Measurements from ENCODE around the gene FGD5.
"Not testable (repeated sequence)": the region's sequence is repeated elsewhere in the genome, so short reads cannot be mapped to it uniquely, and the experiment has no call there.

Gene FGD5

GRCh38 chr3:14806641-14807263 is 12.0 kb upstream of the FGD5 start:
- no peak overlapping the region for H3K4me3 ChIP-seq (ENCODE audit: low read length)
- no peaks in the 10 kb centered on the region for H3K9me2 ChIP-seq (replicated peaks; ENCODE audit: insufficient read depth, low read length)
- no peak overlapping the region for H2AFZ ChIP-seq (ENCODE audit: low read length)
- no peak for DNase-seq
- no peaks in the 10 kb centered on the region for H3K9me3 ChIP-seq (replicated peaks; ENCODE audit: insufficient read depth, low read length)
- no peak overlapping the region for H3K27ac ChIP-seq (ENCODE audit: low read length)
- peaks cover 39% of the 10 kb centered on the region for H3K27me3 ChIP-seq (replicated peaks; ENCODE audit: insufficient read depth, low read length)
- H3K36me3 ChIP-seq (replicated peaks; ENCODE audit: insufficient read depth, low read length): no peaks in the 10 kb centered on the region
- H3K79me2 ChIP-seq (ENCODE audit: low read length): no peaks in the 10 kb centered on the region
- no peaks in the 10 kb centered on the region for H3F3A ChIP-seq (ENCODE audit: insufficient read depth, low read length)
- H3K9ac ChIP-seq (ENCODE audit: low read length): no peak overlapping the region
- H4K20me1 ChIP-seq (ENCODE audit: insufficient read depth, low read length): no peaks in the 10 kb centered on the region
- no peak overlapping the region for H3K4me2 ChIP-seq (ENCODE audit: low read depth, low read length)
- TF ChIP-seq EZH2 (optimal IDR thresholded peaks at IDR 0.05; ENCODE audit: low read depth, low read length) (no peak), CTCF (IDR thresholded peaks at IDR 0.05; ENCODE audit: low read length) (no peak), EZH2phosphoT487 (IDR thresholded peaks at IDR 0.05; ENCODE audit: low read length) (no peak)
- no peaks in the 10 kb centered on the region for H3K4me1 ChIP-seq (ENCODE audit: low read length)

DNA sequence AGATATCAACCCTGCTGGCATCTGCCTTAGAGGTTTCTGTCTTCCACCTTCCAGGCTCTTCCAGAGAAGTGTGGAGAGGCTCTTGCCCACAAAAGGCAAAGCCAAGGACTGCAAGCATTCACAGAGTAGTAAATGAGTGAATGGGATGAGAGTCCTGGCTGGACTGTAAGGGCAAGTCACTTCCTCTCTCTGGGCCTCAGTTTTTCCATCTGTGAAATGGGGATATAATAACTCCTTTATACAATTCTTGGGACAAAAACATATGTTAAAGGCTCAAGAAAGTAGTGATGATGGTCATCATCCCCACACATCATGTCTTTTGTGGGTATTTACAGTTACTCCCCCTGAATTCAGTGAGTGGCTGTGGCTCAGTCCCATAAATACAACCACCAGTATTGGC is 10.7 kb upstream of the FGD5 start:
- Histone ChIP-seq H3K9me2 (replicated peaks; ENCODE audit: insufficient read depth, low read length) (no peaks in the 10 kb centered on the region), H3K4me1 (ENCODE audit: low read length) (no peaks in the 10 kb centered on the region), H3K4me2 (ENCODE audit: low read depth, low read length) (no peak overlapping the region), H3K27ac (ENCODE audit: low read length) (no peak overlapping the region), H3K36me3 (replicated peaks; ENCODE audit: insufficient read depth, low read length) (no peaks in the 10 kb centered on the region), H3K4me3 (ENCODE audit: low read length) (no peak overlapping the region), H3K9ac (ENCODE audit: low read length) (no peak overlapping the region), H3K79me2 (ENCODE audit: low read length) (no peaks in the 10 kb centered on the region), H2AFZ (ENCODE audit: low read length) (no peak overlapping the region), H3F3A (ENCODE audit: insufficient read depth, low read length) (no peaks in the 10 kb centered on the region), H3K9me3 (replicated peaks; ENCODE audit: insufficient read depth, low read length) (no peaks in the 10 kb centered on the region), H4K20me1 (ENCODE audit: insufficient read depth, low read length) (no peaks in the 10 kb centered on the region), H3K27me3 (replicated peaks; ENCODE audit: insufficient read depth, low read length) (peaks cover 45% of the 10 kb centered on the region)
- TF ChIP-seq EZH2phosphoT487 (IDR thresholded peaks at IDR 0.05; ENCODE audit: low read length) (no peak), EZH2 (optimal IDR thresholded peaks at IDR 0.05; ENCODE audit: low read depth, low read length) (no peak), CTCF (IDR thresholded peaks at IDR 0.05; ENCODE audit: low read length) (no peak)
- no peak for DNase-seq

- DNase-seq: no peak
- Histone ChIP-seq H2AFZ (ENCODE audit: low read length) (no peak overlapping the region), H3F3A (ENCODE audit: insufficient read depth, low read length) (no peaks in the 10 kb centered on the region), H3K27me3 (replicated peaks; ENCODE audit: insufficient read depth, low read length) (peaks cover 52% of the 10 kb centered on the region), H3K4me1 (ENCODE audit: low read length) (no peaks in the 10 kb centered on the region), H3K4me3 (ENCODE audit: low read length) (no peak overlapping the region), H3K9ac (ENCODE audit: low read length) (no peak overlapping the region), H3K9me2 (replicated peaks; ENCODE audit: insufficient read depth, low read length) (no peaks in the 10 kb centered on the region), H3K36me3 (replicated peaks; ENCODE audit: insufficient read depth, low read length) (no peaks in the 10 kb centered on the region), H3K4me2 (ENCODE audit: low read depth, low read length) (no peak overlapping the region), H4K20me1 (ENCODE audit: insufficient read depth, low read length) (no peaks in the 10 kb centered on the region), H3K79me2 (ENCODE audit: low read length) (no peaks in the 10 kb centered on the region), H3K9me3 (replicated peaks; ENCODE audit: insufficient read depth, low read length) (no peaks in the 10 kb centered on the region), H3K27ac (ENCODE audit: low read length) (no peak overlapping the region)
- TF ChIP-seq CTCF (IDR thresholded peaks at IDR 0.05; ENCODE audit: low read length) (no peak), EZH2 (optimal IDR thresholded peaks at IDR 0.05; ENCODE audit: low read depth, low read length) (no peak), EZH2phosphoT487 (IDR thresholded peaks at IDR 0.05; ENCODE audit: low read length) (no peak)
Measured at GRCh38 chr3:14808502-14809266, 10.1 kb upstream of the FGD5 start.

- H3K27me3 ChIP-seq (replicated peaks; ENCODE audit: insufficient read depth, low read length): peaks cover 61% of the 10 kb centered on the region
- not testable (repeated sequence) for H3F3A ChIP-seq (ENCODE audit: insufficient read depth, low read length); H2AFZ ChIP-seq (ENCODE audit: low read length); H3K79me2 ChIP-seq (ENCODE audit: low read length); H3K9me3 ChIP-seq (replicated peaks; ENCODE audit: insufficient read depth, low read length); H3K9me2 ChIP-seq (replicated peaks; ENCODE audit: insufficient read depth, low read length); H3K4me2 ChIP-seq (ENCODE audit: low read depth, low read length); DNase-seq; H3K27ac ChIP-seq (ENCODE audit: low read length); H3K4me3 ChIP-seq (ENCODE audit: low read length); H4K20me1 ChIP-seq (ENCODE audit: insufficient read depth, low read length); H3K36me3 ChIP-seq (replicated peaks; ENCODE audit: insufficient read depth, low read length); H3K4me1 ChIP-seq (ENCODE audit: low read length); H3K9ac ChIP-seq (ENCODE audit: low read length)
Measured at GRCh38 chr3:14809611-14810010, 9.2 kb upstream of the FGD5 start.
